GM19023 (cell line): Measurements from ENCODE around the gene ABCA9.
"Not testable (repeated sequence)": the region's sequence is repeated elsewhere in the genome, so short reads cannot be mapped to it uniquely, and the experiment has no call there.

ENCODE experiments used
- ATAC-seq: cut with Tn5 transposase; IDR thresholded peaks from one replicate; pipeline ENCODE4 v1.9.1; 2021; ENCODE audit warnings: mild to moderate bottlenecking, moderate library complexity; ENCODE audit not compliant: unreplicated experiment

The ABCA9 gene

GRCh38 chr17:69060822-69061221, at the start of gene ABCA9:
Gene ABCA9 (minus strand): TSS chr17:69060927. CDS start chr17:69051126, 9,801 bp downstream.
- ATAC-seq, result no peak

- no peak for ATAC-seq
Measured at GRCh38 chr17:69105907-69106730, 45.4 kb upstream of the ABCA9 start.

GRCh38 chr17:69103557-69104233, 43.0 kb upstream of the ABCA9 start:
- ATAC-seq, result no peak

GRCh38 chr17:69098625-69099024, 37.9 kb upstream of the ABCA9 start:
- ATAC-seq, result no peak

- ATAC-seq, result no peak
Measured at GRCh38 chr17:69096541-69096940, 35.8 kb upstream of the ABCA9 start.

GRCh38 chr17:69093995-69094394, 33.3 kb upstream of the ABCA9 start:
- no peak for ATAC-seq

- ATAC-seq, result no peak
Measured at GRCh38 chr17:69093279-69093789, 32.6 kb upstream of the ABCA9 start.

GRCh38 chr17:69090365-69090764, 29.6 kb upstream of the ABCA9 start:
- no peak for ATAC-seq

GRCh38 chr17:69088643-69089200, 28.0 kb upstream of the ABCA9 start:
- no peak for ATAC-seq

GRCh38 chr17:69086641-69087040, 25.9 kb upstream of the ABCA9 start:
- ATAC-seq, result no peak

- ATAC-seq, result no peak
Measured at GRCh38 chr17:69084911-69085310, 24.2 kb upstream of the ABCA9 start.

- ATAC-seq, result no peak
Measured at GRCh38 chr17:69082696-69083095, 22.0 kb upstream of the ABCA9 start.

- ATAC-seq, result no peak
Measured at GRCh38 chr17:69078864-69079263, 18.1 kb upstream of the ABCA9 start.

- ATAC-seq, result no peak
Measured at GRCh38 chr17:69075823-69076222, 15.1 kb upstream of the ABCA9 start.

GRCh38 chr17:69073392-69073791, 12.7 kb upstream of the ABCA9 start:
- ATAC-seq, result not testable (repeated sequence)

- not testable (repeated sequence) for ATAC-seq
Measured at GRCh38 chr17:69072803-69073256, 12.1 kb upstream of the ABCA9 start.

- not testable (repeated sequence) for ATAC-seq
Measured at GRCh38 chr17:69071233-69071586, 10.5 kb upstream of the ABCA9 start.

- ATAC-seq, result not testable (repeated sequence)
Measured at GRCh38 chr17:69070378-69071232, 9.9 kb upstream of the ABCA9 start.

- no peak for ATAC-seq
Measured at GRCh38 chr17:69069226-69069750, 8.6 kb upstream of the ABCA9 start.

GRCh38 chr17:69067274-69068047, 6.7 kb upstream of the ABCA9 start:
- no peak for ATAC-seq
